GM08714 (cell line): ENCODE results near the gene ASPSCR1.

Experiments
- H3K4me3 ChIP-seq: fragments of 200-500 bp; sonication (Bioruptor generic); 2 replicates; pipeline ENCODE4 v1.5.1; 2014; ENCODE audit warnings: mild to moderate bottlenecking, low read length, inconsistent platforms
- ZNF274 ChIP-seq: IDR thresholded peaks from 2 replicates; pipeline ENCODE4 v1.6.1; 2012; ENCODE audit warnings: mild to moderate bottlenecking, low read depth, low read length

ASPSCR1 gene

GRCh38 chr17:82012261-82012639 lies 34.8 kb downstream of the ASPSCR1 start:
- no peak for TF ChIP-seq ZNF274
- H3K4me3 ChIP-seq, result no peak overlapping the region

- no peak for TF ChIP-seq ZNF274
- H3K4me3 ChIP-seq, result no peak overlapping the region
Observed at GRCh38 chr17:82012640-82013295, 35.3 kb downstream of the ASPSCR1 start.

GRCh38 chr17:82013341-82013740 lies 35.9 kb downstream of the ASPSCR1 start:
- no peak for TF ChIP-seq ZNF274
- H3K4me3 ChIP-seq, result no peak overlapping the region

- H3K4me3 ChIP-seq, result no peak overlapping the region
- no peak for TF ChIP-seq ZNF274
Observed at GRCh38 chr17:82013772-82014321, 36.4 kb downstream of the ASPSCR1 start.

GRCh38 chr17:82014432-82014831 lies 37.0 kb downstream of the ASPSCR1 start:
- TF ChIP-seq ZNF274, result no peak
- no peak overlapping the region for H3K4me3 ChIP-seq

DNA sequence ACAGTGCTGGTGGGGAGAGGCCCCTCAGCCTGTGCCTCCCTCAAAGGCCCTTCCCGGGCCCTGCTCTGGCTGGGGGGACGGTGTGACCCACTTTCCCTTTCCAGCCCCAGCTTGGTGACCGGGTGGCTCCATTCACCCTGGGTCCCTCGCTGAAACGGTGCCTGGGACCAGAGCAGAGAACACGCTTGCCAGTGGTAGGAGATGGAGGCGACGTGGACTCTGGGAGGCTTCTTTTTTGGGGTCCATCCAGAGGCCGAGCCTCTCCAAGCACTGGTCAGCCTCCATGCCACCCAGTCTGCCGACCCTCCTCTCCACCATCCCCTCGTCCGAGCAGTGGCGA lies 37.5 kb downstream of the ASPSCR1 start:
- no peak overlapping the region for H3K4me3 ChIP-seq
- no peak for TF ChIP-seq ZNF274

DNA sequence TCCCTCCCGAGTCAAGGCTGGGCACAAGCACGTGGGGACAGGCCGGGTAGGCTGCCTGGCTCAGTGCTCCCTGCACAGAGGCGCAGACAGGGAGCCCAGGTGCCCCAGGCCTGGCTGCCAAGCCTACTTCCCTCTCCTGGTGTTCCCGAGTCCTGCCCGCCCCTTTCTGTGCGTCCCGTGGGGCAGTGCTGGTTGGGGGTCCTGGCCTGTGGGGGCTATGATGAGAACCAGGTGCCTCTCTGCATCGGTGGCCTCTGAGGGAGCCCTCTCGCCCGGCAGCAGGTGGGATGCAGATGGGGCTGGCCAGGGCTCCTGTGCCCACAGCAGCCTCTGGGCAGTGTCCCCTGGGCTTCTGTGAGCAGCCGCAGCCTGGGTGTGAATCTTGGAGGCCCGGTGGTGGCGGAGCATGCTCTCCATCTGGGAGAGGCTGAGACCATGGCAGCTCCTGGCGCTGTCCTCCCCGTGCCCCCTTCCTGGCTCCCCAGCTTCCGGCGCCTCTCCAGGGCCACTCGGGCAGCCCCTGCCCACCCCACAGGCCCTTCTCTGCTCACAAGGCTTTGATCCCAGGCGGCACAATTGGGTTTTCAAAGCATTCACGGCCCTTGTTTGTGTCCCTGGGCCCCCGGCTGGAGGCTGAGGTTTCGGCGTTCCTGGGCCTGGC lies 38.0 kb downstream of the ASPSCR1 start:
- H3K4me3 ChIP-seq, result no peak overlapping the region
- TF ChIP-seq ZNF274, result no peak

GRCh38 chr17:82016061-82016874 lies 38.8 kb downstream of the ASPSCR1 start:
- H3K4me3 ChIP-seq, result no peak overlapping the region
- no peak for TF ChIP-seq ZNF274

- TF ChIP-seq ZNF274, result no peak
Observed at GRCh38 chr17:82016875-82017459, 39.5 kb downstream of the ASPSCR1 start.

DNA sequence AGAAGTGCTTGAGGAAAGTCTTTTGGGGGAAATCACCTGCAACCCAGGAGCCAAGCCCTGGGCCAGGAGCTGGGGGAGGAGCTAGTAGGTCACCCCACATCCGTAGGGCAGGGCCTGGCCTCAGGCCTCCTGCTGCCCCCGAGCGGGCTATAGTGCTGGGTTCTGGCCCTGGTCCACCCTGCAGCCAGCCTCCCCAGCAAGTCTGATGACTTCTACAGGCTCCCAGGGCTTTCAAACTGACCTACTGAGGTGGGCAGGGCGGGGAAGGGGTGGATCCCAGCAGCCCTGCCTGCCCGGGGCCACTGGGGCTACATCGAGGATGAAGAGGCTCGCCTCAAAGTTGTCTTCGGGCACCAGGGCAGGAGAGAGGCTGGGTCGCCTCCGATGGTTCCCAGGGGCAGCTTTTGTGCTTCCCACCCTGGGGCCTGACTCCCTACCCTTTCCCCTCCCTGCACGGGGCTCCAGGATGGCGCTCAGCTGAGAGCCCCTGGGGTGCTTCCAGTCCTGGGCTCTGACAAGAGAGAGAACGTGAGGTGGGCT lies 40.3 kb downstream of the ASPSCR1 start:
- no peak overlapping the region for H3K4me3 ChIP-seq
- no peak for TF ChIP-seq ZNF274

More at GRCh38 chr17:82016875-82017459, 39.5 kb downstream of the ASPSCR1 start:
- H3K4me3 ChIP-seq, result no peak overlapping the region

DNA sequence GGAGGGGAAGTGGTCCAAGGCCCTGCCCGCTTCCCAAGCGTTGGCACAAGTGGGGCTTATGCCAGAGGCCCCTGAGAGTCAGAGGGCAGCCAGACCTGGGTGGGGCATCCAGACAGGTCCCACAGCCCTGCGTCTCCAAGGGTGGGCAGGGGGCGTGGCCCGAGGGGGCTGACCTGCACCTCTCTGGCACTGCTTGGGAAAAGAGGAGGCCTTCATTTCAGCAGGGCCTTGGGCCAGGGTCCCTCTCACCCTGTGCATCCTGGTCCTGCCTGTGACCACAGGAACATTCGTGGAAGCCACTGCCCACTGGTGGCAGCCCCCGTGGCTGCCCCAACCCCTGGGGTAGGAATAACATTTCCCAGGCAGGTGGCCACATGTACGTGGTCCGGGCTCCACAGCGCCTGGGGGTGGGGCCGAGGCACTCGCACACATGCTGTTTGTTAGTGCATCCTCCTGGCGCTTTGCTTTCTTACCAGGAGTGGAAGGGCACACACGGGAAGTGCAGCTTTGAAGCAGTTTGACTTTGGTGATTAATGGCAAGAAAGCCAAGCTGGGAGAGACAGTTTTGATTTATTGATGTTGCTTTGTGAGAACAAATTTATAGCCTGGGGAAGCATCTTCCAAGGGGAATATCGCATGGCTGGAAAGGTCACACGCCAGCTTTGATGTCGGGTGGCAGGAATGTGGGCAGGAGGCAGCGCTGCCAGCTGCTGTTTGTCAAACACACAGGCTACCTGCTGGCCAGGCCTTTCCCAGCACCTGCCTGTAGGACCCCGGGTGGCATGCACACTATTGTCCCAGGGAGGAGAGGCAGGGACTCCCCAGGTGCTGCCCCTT lies 40.9 kb downstream of the ASPSCR1 start:
- no peak for TF ChIP-seq ZNF274

GRCh38 chr17:82018989-82019689 lies 41.7 kb downstream of the ASPSCR1 start:
- TF ChIP-seq ZNF274, result no peak
- H3K4me3 ChIP-seq, result no peak overlapping the region

More for the DNA sequence above, 40.9 kb downstream of the ASPSCR1 start:
- no peak overlapping the region for H3K4me3 ChIP-seq

GRCh38 chr17:82019690-82020571 lies 42.5 kb downstream of the ASPSCR1 start:
- H3K4me3 ChIP-seq, result no peak overlapping the region
- TF ChIP-seq ZNF274, result no peak
